ENCODE results near the gene RAB37.

GRCh38 chr17:74734256-74734655, 2.8 kb upstream of the RAB37 start:
- TF ChIP-seq, protein P1, sequence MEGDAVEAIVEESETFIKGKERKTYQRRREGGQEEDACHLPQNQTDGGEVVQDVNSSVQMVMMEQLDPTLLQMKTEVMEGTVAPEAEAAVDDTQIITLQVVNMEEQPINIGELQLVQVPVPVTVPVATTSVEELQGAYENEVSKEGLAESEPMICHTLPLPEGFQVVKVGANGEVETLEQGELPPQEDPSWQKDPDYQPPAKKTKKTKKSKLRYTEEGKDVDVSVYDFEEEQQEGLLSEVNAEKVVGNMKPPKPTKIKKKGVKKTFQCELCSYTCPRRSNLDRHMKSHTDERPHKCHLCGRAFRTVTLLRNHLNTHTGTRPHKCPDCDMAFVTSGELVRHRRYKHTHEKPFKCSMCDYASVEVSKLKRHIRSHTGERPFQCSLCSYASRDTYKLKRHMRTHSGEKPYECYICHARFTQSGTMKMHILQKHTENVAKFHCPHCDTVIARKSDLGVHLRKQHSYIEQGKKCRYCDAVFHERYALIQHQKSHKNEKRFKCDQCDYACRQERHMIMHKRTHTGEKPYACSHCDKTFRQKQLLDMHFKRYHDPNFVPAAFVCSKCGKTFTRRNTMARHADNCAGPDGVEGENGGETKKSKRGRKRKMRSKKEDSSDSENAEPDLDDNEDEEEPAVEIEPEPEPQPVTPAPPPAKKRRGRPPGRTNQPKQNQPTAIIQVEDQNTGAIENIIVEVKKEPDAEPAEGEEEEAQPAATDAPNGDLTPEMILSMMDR (conservative IDR thresholded peaks at IDR 0.05) = no peak
- no peak for TF ChIP-seq ZFX (IDR thresholded peaks at IDR 0.05)

Measured in C4-2B (cell line).